OCI-M1 (cell line): ENCODE results near the gene LIMD2.

Source experiments
- DNase-seq: peaks from one replicate; lab custom pipeline; 2025; lab: John Stamatoyannopoulos, UW

Gene LIMD2

DNA sequence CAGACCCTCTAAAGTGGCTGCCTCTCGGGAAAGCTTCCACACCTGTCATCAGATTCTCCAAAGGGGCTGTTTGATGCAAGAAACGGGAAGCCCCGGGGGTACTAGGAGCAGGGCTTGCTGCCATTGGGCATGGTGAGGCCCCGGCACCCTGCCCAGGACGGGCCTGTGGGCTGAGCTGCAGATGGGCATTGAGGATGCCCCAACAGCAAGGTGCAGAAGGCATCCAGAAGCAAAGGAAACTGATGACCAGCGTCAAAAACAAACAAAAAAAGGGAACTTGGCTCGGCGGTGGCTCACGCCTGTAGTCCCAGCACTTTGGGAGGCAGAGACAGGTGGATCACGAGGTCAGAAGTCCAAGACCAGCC is 1.5 kb upstream of the LIMD2 start:
- DNase-seq: peak; percentile 67

DNA sequence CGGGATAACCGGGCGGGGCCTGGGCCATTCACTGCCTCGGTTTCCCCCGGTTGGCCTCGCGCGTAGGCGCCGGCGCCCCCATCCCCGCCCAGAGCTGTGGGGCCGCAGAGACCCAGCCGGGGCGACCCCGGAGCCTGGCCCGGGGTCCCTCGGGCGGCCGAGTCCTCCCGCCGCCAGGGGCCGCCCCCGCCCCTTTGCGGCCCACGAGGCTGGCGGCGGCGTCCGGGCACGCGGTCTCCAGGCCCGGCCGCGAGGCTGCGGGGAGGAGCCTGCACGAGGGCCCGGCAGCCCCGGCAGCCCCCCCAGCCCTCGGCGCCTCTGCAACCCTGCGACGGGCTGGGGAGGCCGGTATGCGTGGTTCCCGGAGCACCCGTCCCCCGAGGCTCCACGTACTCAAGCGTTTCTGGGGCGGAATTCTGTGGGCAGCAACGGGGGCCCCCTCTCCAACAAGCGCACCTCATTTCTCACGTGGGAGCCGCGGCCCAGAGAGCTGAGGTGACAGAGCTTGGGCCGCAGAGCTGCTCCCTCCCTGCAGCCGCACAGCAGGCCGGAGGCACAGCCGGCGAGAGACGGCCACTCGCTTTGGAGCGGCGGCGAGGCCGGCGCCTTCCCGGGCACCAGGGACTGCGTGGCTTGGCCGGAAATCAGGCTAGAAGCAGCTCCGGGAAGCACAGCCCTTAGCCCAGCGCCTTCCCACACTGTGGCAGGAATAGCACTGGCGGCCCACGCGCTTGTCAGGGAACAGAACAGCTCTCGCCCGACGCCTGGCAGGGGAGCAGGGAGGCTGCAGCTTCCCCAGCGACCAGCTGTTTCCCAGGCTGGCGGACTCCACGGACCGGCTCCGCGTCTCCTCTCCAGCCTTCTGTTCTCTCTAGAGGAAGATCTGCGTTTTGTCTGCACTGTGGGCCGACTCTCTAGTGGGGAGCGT is 867 bp upstream of the LIMD2 start:
- DNase-seq: peak; percentile 81

DNA sequence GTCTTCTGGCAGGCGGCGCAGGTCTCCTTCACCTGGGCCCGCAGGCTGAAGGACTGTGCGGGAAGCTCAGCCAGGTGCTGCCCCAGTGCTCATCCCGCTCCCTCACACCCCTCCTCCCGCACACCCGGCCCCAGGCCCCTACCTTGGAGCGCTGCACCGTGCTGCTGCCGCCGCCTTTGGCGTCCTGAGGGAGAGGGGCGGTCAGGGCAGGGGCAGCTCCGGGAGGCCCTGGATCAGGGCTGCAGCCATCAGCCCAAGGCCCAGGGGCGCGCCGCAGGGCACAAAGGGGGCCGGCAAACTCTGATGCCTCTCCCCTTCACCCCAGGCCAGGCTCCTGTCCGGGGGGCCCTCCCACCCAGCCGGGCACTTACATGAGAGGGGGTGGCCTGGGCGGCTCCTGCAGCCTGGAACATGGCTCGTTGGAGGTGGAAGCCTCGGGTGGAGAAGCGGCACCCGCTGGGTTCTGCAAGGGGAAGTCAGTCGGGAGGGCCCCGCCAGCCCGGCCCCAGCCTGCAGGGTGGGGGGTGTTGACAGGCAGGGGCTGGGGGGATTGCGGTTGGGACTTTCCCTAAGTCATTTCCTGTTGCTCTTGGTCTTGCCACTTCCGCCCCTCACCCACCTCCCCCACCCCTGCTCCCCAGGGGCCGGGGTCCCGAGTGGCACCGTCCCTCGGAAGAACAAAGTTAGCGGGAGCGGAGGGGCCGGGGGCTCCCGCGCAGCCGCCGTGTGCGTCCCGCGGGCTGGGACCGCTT is 863 bp downstream of the LIMD2 start:
- peak; percentile 86 for DNase-seq

DNA sequence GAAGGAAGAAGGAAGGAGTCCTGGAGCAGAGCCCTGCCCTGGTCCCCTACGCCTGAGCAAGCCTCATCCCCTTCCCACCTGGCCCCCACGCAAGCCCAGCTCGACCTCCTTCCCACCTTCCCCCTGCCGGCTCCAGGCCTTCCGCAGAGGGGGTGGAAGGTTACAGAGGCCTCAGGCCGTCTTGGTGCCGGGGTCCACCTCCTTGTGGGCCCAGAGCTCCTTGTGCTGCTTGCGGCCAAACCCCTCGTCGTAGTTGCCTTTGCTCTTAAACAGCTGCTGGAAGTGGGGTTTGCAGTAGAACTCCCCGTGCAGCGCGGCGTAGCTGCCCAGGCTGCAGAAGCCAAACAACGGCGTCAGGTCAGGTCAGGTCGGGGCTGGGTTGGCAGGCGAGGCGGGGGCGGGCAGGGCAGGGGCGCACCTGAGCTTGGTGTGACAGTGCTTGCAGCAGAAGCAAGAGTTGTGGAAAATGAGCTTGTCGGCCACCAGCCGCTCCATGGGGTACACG is 1.5 kb downstream of the LIMD2 start:
- no peak for DNase-seq

DNA sequence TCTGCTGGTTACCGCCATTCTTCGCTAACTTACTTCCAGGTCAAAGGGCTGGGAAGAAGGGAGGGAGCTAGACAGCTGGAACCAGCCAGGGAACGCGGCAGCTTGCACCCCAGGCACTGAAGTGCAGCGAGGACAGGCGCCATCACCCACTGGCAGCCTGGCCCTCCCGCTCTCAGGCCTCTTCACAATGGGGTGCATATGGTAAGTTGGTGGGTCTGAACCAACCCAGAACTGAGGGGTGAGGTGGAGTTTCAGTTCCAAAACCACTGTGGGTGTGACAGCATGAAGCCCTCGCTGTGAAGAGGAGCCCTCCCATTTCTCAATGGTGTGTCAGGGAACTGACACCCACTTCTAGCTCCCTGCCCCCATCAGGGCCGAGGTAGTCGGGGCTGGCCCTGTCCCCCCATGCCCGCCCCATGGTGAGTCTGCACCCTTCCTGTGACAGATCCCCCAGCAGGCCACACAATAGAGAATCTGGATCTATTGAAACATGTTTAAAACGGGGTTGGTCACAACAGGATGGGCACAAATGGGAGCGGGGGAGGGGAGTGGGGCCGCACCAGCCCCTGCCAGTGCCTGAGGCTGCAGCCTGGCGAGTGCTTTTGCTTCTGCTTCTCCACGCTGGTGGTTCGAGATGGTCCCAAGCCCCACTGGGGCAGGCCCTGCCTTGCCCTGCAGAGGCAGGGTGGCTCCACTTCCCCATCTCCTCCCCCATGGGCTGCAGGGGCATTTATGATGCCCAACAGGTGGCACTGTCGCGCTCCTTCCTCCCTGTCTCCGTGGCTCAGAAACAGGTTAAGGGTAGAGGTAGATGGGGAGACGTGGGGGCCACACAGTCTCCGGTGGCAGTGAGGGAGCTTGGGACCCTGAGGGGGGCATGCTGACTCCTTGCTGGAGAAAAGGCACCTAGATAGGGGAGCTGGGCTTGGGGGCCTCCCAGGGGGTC is 2.3 kb downstream of the LIMD2 start:
- peak; percentile 90 for DNase-seq

DNA sequence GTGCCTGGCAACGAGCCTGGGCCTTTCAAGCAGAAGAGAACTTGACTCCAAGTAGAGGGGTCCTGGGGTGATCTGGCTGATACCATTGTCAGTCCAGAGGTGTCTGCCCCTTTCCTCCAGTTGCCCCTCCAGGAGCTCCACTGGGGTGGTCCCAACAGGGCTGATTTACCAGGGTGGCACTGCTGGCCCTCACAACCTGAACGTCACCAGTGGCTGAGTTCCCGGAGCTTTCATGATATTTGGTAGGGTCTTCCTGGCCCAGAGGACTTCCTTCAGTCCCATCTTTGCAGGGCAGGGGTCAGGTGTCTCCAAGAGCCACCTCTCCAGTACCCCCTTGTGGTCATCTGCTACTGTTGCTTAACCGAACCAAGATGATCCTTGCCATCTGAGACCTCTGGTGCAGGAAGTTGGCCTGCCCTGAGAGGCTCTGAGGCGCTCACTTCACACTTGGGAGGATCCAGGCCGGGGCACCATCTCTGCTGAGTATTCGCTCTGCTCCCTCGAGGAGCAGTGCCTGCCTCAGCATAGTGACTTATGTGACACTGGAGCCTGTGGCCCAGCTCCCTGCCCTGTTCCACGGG is 3.5 kb downstream of the LIMD2 start:
- DNase-seq: peak; percentile 65

DNA sequence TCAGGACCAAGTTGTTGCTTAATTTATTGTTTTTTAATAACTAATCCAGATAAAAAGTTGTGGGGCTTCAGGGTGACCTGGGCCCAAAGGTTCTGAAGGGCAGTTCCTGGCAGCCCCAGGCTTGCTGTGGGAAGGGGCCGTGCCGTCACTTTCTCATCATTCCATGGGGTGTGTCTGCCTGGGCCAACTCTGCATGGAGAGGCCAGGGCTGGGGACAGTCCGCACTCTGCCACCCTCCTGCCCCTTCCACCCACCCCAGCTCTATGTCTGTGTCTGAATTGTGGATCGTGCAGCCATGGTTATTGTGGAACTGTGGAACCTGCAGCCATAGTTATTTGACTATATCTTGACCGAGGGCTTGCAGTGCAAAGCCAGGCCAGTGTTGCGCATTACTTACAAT is 4.0 kb downstream of the LIMD2 start:
- no peak for DNase-seq

DNA sequence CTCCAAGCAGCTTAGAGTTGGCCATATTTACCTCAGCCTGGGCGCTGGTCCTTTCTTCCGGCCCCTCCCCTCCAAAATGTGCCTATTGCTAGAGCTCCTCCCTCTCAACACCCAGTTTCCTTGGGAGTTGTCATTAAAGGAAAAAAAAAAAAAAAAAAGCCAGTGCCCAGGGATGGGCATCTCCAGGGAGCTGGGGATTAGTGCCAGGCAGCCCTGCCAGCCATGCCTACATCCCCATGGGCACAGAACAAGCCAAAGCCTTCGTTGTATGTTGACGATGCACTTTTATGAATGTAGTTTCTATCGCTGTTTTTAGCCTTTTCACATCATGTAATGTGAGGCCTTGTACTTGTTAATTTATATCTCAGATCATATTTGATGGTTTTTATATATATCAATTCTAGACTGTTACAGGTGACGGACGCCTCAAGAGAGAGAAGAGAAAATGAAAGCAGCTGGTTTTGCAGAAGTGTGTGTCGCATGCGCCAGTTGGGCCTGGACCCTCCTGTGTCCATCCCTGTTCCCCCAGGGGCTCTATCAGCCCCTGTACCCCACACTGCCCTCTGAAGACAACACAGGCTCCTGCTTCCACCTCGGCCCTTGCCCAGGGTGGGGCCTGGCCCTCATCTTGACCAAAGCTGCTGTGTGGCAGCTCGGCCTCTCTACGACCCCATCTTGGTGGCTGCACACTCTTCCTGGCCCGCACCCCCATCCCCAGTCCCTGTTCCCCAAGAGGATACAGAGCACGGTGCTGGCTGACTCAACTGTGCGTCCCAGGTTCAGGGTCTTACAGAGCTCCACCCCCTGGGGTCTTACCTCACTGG is 4.8 kb downstream of the LIMD2 start:
- DNase-seq: no peak

DNA sequence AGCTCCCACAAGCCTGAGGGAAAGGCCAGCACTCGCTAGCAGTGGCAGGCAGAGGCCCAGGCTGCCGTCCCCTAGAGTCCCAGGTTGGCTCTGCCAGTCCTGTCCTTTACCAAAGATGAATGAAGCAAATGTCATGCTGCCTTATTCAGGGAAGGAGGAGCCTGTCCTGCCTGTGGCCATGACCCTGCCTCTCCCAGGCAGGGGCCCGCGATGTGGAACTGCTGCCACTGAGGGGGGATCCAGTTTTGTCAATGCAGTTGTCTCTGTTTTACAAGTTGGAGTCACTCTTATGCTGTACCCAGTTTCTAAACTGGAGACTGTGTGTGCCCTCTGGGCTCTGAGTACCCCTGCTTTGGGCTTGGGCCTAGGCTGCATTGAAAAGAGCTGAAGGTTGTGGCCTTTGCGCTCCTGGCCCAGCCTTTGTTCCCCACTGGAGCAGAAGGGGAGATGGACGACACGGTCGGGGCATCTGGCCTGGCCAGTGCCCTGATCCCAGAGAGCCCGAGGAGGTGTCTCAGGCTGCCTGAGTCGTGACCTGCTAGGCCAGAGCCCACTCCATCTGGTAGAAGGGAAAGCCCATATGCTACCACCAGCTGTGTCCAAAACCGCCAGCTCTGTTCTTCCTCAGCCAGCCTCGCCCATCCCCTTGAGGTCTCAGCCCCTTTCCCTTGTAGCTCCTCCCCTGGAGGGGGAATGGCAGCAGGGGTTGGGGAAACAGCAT is 5.5 kb downstream of the LIMD2 start:
- DNase-seq: no peak

DNA sequence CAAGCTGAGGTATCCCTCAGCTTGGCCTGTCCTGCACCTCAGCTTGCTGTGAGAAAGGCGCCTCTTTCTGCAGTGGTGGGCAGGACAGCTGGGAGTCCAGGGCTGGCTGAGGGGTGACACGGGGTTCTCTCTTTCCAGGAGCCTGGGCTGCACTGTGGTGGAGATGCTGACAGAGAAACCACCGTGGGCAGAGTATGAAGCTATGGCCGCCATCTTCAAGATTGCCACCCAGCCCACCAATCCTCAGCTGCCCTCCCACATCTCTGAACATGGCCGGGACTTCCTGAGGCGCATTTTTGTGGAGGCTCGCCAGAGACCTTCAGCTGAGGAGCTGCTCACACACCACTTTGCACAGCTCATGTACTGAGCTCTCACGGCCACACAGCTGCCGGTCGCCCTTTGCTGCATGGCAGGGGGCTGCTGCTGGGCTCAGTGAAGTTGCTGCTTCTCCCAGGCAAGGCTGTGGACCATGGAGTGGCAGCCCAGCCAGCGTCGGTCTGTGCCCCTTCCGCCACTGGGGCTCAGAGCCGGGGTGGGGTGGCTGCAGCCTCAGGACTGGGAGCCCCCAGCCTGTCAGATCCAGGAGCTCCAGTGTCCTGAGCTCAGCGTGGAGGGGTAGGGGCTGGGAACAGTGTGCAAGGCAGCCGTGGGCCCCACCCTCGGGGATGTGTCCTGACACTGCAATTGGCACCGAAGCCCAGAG is 6.4 kb downstream of the LIMD2 start:
- no peak for DNase-seq

DNA sequence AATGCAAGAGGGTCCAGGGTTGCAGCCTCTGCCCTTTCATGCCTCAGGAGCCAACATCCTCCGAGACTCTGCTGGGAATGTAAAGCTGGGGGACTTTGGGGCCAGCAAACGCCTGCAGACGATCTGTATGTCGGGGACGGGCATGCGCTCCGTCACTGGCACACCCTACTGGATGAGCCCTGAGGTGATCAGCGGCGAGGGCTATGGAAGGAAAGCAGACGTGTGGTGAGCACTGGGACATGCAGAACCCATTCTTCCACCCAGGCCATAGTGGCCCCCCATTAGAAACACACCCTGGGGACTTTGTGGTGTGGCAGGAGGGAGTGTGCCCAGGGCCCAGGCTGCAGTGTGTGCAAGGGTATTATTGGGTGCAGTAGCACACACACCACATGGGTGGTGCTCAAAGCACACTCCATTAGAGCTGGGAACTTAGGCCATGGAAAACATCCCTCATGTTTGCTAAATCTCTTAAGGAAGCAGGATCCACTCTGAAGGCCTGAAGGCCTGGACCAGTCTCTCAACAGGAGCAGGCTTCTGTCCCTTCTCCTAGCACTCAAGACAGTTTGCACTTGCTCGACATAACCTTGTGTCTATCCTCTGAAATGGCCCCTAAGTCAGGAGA is 7.6 kb downstream of the LIMD2 start:
- no peak for DNase-seq

DNA sequence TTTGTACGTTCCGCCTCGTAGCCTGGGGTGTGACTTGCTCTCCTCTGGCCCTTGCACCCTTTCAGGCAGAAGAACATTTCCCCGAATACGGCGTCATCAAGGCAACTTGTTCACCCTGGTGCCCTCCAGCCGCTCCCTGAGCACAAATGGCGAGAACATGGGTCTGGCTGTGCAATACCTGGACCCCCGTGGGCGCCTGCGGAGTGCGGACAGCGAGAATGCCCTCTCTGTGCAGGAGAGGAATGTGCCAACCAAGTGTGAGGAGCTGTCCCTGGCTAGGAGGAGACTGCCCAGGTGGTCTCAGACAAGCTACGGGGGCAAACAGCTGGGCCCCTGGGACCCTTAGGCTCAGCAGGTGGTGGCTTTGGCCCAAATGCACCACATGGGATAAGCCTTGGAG is 10.4 kb downstream of the LIMD2 start:
- no peak for DNase-seq

DNA sequence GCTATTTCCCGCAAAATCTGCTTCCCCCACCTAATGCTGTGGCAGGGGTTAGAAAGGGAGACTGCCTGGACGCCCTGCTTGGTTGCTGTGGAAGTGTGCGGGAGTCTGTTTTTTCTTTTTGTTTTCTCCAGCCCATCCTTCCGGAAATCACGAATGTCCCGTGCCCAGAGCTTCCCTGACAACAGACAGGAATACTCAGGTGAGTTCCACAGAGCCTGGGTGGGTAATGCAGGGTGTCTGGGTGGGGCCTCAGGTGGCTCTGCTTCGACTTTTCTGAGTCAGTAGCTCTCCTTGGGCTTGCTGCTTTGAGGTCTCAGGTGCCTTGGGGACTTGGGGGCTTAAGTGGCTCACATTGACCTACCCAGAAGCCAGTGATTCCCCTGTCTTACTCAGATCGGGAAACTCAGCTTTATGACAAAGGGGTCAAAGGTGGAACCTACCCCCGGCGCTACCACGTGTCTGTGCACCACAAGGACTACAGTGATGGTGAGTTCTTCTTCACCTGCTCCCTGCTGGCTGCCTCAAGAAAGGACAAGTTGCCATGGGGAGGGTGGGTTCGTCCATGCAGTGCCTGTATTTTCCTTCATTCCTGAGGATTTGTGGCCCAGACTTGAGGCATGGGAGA is 11.4 kb downstream of the LIMD2 start:
- no peak for DNase-seq

DNA sequence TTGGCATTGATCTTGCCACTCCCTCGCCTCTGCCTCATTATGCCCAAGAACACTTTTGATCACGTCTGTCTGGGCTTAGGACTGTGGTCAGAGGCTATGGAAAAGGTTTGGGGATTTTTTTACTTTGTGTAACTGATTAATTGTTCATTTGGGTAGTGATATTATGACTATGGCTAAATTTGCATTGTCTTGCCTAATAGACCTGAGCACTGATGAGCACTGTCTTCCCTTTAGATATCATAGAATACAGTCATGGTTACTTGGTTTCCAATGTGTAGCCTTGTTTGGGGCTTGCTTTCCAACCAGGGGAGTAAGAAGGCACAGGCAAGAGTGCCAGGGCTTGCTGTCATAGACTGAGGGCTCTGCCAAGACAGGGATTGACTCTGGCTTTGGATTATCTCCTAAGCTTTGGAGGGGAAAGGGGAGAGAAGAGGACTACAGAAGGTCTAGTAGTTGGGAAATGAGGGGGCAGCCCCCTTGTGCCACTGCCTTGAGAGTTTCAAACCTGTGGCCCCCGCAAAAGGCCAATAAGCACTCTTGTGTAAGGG is 13.7 kb downstream of the LIMD2 start:
- no peak for DNase-seq

DNA sequence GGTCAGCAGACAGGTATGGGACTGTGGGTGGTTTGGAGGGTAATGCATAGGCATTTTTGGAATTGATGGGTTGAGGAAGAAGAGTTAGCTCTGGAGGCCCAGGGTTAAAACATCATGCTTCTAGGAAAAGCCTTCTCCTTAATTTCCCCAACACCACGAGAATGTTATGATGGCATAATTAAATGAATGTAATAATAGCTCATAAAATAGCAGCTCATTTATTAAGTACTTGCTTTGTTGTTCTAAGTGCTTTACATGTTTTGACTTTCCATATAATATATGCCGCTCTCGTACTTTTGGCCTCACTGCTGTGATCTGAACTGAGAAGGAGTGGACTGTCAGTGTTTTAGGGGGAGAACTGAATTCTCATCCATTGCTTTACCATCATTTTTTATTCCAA is 14.3 kb downstream of the LIMD2 start:
- no peak for DNase-seq

DNA sequence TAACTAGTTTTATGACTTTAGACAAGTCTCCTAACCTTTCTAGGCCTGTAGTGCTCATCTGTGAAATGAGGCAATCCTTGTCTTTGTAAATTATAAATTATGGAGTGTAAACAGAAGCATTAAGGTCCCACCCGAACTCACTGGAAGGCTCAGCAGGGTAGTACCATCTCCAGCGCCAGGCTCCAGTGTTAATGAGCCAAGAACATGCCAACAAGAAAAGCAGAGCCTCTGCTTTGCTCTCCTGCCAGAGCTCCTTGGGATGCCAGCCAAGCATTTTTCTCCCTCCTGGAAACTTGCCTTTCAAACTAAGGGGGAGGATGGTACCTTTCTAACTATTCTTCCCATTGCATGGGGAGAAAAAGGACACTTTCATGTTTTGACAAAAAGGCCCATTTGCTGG is 14.9 kb downstream of the LIMD2 start:
- no peak for DNase-seq

DNA sequence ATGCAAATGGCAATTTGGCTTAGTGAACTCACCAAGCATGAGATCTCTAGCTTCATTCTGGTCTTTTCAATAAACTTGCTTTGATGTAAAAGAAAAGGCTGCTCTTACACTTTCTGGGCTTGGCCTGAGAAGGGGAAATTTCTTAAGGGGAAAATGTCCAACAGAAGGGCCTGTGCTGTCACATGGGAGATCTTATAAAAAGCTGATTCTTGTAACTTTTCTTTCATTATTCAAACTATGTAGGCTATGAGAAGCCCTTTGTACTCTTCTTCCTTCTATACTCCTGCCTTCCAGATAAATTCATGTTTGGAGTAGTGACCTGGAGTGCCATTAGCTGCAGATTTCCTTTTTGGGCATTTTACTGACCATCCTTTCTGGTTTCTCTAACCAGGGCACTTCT is 16.9 kb downstream of the LIMD2 start:
- DNase-seq: no peak

DNA sequence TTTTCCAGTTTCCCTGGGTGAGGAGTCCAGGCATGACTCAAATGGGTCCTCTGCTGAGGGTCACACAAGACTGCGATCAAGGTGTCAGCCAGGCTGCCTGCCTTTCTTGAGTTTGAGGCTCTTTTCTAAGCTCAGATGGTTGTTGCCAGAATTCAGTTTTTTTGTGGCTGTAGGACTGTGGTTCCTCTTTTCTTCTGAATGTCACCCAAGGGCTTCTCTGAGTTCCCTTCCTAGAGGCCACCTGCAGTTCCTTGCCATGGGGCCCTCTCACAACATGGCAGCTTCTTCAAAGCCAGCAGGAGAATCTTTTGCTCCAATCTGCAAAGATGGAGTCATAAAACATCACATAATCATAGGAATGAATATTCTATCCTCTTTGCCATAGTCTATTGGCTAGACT is 17.5 kb downstream of the LIMD2 start:
- peak; percentile 14 for DNase-seq
